Stimulated activated CD8-positive, alpha-beta memory T cell treated with anti-CD3 and anti-CD28 coated beads, Interleukin-4, amount 100 ng/mL, for 48 hours (primary cell): ENCODE data around the gene MAP4K4.

ENCODE experiments used
- DNase-seq: peaks from one replicate; pipeline ENCODE4 v3.0.0-alpha.2; 2020

The MAP4K4 gene

DNA sequence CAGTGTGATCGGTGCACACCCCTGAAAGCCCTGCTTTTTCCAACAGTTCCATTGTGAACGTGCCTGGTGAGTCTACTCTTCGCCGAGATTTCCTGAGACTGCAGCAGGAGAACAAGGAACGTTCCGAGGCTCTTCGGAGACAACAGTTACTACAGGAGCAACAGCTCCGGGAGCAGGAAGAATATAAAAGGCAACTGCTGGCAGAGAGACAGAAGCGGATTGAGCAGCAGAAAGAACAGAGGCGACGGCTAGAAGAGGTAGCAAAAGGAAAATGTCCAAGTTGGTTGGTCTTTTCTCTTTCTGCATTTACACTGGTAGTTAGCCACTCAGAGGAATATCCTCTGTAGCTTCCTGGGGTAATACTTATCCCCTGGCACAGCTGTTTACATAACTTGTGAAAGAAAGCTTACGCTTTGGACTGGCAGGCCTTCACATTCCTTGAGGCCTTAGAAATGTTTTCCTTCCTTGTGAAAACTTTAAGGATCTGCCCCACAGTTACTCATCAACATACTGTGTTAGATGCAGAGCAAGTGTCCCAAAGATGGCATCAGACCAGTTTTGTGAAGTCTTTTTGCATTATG is 146.6 kb downstream of the MAP4K4 start:
- DNase-seq: no peak

DNA sequence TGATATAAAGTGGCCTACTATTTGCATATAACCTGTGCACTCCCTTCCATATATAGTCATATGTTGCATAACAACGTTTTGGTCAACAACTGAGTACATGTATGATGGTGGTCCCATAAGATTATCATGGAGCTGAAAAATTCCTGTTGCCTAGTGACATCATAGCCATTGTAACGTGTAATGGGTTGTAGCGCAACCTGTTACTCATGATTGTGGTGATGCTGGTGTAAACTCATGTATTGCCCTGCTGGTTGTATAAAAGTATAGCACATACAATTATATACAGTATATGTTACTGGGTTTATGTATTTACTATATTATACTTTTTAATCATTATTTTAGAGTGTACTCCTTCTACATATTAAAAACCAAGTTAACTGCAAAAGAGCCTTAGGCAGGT is 149.5 kb downstream of the MAP4K4 start:
- DNase-seq: no peak

DNA sequence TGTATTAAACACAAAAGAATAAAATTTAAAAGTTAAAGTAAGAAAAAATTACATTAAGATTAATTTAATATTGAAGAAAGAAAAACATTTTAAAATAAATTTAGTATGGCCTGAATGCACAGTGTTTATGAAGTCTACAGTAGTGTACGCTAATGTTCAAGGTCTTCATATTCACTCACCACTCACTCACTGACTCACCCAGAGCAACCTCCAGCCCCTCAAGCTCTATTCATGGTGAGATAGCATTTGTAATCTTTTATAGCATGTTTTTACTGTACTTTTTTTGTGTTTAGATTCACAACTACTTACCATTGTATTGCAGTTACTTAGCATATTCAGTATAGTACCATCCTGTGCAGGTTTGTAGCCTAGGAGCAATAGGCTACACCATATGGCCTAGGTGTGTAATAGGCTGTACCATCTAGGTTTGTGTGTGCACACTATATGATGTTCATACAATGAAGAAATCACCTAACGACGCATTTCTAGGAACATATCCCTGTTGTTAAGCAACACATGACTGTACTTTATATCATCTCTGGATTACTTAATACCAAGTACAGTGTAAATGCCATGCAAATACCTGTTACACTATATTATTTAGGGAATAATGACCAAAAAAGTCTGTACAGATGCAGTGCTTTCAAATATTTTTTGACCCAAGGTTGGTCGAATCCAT is 150.3 kb downstream of the MAP4K4 start:
- DNase-seq: no peak

DNA sequence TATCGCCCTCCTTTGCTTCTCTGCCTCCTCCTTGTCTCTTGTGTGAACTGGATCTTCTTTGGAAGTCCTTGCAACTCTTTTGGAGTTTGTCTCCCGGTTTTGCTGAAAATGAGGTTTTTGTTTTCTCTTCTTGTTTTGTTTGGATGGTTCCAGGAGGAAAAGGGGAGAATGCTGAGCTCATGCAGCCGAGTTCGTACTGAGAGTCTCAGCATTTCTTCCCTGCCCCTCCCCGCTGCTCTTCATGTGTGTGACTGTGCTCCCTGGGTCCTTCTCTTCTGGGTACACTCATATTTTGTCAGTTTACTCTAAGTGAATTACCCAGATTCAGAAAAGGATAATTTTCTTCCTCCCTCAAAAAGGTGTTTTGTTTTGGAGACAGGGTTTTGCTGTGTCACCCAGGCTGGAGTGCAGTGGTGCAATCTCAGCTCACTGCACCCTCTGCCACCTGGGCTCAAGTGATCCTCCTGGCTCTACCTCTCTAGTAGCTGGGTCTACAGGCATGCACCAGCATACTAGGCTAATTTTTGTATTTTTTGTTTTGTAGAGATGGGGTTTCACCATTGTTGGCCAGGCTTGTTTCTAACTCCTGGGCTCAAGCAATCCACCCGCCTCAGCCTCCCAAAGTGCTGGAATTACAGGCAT is 151.4 kb downstream of the MAP4K4 start:
- DNase-seq: no peak

DNA sequence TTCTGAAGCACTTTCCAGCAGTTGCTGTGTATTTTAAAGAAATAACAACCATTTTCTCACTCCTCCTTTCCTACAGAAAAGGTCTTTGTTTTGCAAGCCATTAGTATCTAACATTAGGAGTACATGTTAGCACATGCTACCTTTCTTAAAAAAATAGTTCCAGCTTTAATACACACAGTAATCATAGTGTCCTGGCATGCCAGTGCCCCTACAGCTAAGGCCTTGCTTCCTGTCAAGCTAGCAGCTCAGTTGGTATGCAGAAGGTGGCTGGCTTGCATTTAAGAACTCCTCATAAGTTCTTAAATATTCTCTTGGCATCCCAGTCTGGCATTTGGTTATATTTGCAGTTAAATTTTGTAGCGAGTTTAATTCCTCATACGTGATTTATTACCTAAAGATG is 152.9 kb downstream of the MAP4K4 start:
- no peak for DNase-seq

DNA sequence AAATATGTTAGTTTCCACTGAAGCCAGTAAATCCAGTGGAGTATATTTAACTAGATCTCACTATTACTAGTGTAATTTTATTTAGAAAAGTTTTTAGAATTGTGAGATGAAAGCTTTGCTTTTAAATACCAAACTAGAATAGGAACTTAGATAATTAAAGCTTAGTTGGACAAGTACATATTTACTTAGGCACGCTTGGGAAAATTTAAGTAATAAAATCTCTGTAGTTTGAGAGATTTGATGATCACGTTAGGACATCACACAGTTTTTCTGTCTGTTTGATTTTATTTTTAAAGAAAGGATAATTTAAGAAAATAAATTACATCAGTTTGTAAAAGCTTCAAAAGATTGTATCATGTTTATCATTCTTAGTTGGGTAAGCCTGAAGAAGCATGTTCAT is 153.5 kb downstream of the MAP4K4 start:
- no peak for DNase-seq

DNA sequence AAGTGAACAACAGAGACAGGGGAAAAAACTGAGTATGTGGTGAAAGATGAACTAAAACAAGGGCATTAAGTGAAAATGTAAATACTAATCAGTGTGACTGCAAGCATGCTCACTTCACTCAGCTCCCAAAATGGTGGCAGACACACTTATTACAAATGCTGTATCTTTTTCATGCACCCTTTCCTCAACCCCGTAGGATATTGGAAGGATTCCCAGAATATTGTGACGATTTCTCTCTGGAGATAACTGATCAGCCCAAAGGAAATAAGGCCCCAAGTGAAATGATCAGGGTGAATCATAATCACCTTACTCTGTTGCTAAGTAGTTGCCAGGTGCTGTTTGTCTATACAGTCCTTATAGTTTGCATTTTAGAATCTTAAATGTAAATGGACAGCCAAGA is 155.3 kb downstream of the MAP4K4 start:
- DNase-seq: no peak

DNA sequence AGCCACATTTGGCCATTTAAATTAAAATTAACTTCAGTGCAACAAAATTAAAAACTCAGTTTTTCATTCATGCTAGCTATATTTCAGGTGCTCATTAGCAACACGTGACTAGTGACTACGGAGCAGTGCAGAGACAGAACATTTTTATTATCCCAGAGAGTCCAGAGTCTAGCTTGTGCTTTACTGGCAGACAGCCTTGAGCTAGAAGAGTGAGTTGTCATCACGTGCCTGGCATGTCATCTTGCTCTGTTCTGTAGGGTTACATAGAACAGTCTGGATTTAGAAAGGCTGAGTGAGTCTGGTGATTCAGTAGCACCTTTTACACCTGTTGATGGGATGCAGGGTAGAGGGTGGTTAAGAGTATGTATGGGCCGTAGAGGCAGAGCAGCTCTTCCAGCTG is 157.4 kb downstream of the MAP4K4 start:
- no peak for DNase-seq

DNA sequence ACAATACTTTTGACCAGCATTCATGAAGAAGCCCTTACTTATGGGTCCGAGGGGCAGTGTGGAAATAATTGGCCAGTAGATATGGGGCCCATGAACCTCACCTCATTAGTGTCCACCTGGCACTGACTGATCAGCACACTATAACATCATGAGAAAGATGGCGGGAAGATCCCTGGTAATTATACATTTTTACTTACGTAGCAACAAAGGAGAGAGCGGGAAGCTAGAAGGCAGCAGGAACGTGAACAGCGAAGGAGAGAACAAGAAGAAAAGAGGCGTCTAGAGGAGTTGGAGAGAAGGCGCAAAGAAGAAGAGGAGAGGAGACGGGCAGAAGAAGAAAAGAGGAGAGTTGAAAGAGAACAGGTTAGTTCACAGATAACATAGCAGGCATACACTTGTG is 158.3 kb downstream of the MAP4K4 start:
- no peak for DNase-seq

DNA sequence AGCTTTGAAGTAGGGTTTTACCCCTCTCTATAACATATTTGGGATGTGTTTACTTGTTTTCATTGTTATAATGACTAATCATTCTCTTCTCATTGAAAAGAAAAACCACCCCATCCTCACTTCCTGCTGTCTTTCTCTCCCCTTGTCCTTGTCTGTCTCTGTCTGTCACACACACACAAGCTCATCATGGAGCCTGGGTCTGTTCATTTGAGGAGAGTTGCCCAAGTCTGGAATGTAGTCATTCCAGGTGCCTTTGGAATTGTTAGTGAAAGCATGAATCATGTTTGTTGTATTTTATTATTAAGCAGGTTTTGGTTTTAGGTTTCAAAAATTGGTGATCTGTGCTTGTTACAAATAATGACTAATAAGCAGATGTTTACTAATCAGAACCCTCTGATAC is 160.7 kb downstream of the MAP4K4 start:
- DNase-seq: no peak

DNA sequence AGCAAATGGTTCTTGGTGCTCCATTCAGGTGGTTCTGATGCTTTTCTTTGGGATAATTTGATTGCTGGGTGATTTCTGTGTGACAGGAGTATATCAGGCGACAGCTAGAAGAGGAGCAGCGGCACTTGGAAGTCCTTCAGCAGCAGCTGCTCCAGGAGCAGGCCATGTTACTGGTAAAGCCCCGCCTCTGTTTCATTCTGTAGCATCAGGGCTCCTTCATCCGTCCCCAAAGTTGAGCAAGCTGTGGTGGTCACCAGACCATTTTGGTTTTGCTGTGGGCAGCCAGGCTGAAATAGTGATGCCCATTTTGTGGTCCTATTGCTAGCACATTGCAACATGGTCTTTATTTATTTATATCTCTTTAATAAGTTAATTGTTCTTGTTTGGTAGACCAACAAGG is 161.4 kb downstream of the MAP4K4 start:
- DNase-seq: no peak

DNA sequence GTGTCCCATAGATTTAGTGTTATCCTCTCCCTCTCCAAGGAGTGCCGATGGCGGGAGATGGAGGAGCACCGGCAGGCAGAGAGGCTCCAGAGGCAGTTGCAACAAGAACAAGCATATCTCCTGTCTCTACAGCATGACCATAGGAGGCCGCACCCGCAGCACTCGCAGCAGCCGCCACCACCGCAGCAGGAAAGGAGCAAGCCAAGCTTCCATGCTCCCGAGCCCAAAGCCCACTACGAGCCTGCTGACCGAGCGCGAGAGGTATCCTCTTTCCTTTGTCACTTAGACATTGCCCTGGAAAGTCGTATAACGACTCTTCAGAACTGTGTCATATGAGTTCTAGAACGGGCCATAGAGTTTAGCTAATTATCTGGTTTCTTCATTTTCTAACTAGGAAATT is 162.1 kb downstream of the MAP4K4 start:
- DNase-seq: no peak

DNA sequence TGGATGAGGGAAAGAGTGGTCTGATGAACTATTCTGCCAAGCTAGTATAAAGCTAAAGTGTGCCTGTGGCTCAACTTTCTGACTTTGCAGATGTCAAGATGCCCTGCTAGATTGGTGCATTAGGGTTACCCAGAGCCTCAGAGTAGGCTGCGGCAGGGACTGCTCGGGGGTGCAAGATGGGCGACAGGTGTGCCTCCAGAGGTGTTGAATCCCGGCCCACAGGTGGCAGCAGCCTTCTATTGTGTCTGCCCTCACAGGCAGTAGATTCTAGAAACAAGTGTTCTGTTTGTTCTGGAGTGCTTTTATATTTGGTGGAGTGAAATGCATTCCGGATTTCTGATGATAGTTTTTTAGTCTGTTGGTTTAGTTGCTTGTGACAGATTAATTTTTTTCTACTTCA is 162.7 kb downstream of the MAP4K4 start:
- DNase-seq: no peak

DNA sequence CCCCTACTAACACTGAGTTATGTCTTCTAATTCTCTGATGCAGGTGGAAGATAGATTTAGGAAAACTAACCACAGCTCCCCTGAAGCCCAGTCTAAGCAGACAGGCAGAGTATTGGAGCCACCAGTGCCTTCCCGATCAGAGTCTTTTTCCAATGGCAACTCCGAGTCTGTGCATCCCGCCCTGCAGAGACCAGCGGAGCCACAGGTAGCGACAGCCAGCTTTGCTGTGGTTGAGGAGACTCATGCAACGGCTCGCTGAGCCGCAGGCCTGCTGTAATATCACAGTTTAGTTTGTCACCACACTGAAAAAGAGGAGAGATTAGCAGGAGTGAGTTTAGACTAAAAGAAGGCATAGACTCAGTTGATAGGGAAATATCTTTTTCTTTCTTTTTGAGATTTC is 163.3 kb downstream of the MAP4K4 start:
- no peak for DNase-seq

DNA sequence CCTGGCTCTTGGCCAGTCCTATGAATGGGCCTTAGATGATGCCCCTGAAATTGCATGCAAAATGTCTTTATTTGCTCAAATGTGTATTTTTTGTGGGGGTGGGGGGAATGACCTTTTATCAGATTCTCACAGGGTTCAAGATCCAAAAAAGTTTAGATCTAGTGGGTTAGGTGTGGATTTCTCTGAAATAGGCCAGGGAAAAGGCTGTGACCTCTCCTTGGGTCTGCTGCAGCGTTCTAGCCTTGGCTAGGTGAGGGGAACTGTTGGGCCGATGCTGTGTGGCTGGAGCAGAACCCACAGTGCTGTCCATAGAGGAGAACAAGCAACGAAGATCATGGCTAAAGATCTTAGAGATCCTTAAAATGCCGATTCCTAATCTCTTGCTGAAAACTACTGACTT is 163.9 kb downstream of the MAP4K4 start:
- DNase-seq: no peak

DNA sequence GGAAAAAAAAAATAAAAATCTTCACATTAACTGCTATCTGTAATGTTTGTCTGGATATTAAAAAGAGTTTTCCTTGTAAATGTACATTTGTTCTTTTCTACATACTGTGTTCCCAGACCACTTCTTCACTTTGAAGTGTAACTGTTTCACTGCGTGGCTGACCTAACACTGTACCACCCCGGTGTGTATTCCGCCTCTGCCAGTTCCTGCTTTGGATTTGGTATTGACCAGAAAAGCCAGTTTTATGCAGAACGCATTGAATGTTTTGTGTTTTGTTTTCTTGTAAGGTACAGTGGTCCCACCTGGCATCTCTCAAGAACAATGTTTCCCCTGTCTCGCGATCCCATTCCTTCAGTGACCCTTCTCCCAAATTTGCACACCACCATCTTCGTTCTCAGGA is 166.0 kb downstream of the MAP4K4 start:
- no peak for DNase-seq

DNA sequence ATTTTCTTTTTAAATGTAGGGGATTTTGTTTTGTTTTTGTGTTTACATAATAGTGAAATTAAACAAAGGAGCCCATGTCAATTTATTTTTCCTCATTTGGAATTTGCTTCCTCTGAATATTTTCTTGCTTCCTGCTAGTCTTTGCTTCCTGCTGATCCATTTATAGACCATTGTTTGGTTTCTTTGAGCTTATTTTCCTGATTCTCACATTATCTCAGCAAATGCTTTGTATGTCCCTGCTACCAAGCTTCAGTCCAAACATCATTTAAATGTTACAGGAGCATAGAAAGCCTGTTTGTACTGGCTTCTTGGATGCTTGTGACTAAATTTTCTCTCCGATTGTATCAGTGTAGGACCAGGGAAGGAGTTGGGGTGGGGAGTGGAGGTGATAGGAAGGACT is 166.9 kb downstream of the MAP4K4 start:
- no peak for DNase-seq

DNA sequence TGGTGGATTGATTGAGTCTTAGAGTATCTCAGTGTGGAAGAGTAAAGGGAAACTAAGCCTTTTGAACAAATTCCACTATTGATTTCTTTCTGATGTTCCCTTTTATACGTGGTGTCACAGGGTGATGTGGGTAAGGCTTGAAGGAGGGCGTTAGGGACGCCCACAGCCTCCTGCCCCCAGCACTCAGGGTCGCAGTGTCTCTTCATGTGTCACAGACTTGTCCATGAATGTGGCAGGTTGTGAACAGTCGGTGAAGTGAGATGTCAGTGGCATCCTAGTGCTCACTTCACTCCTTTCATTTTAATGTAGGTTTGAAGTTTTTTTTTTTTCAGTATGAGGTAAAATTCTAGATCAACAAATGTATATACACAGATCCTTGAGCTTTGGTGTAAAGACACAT is 171.0 kb downstream of the MAP4K4 start:
- DNase-seq: no peak

DNA sequence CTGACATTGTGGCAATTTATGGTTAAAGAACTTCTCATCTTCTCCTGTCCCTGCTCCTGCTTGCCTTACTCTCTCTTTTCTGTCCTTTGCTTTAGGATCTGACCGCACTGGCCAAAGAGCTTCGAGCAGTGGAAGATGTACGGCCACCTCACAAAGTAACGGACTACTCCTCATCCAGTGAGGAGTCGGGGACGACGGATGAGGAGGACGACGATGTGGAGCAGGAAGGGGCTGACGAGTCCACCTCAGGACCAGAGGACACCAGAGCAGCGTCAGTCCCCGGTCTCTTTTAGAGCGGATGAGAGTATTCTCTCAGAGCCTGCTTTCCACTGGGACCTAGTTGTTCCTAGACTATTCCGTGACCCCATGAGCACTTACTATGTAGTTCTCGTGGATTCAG is 172.0 kb downstream of the MAP4K4 start:
- DNase-seq: no peak

DNA sequence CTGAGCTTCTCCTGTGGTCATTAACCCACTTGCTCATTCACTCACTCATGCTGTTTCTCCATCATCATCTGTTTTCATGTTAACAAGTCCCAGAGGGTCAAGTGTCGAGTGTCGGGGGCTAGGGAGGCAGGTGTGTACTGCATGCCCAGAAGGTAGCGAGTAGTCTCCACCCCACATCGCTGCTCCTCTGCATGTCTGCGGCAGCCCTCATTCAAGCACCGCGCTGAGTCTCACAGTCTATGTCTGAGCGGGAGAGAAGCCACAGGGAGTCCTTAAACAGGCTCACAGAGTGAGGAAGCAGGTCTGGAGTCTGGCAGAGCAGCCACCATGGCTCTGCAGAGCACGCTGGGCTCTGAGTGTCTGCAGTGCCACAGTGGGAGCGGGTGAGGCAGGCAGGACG is 172.9 kb downstream of the MAP4K4 start:
- no peak for DNase-seq

DNA sequence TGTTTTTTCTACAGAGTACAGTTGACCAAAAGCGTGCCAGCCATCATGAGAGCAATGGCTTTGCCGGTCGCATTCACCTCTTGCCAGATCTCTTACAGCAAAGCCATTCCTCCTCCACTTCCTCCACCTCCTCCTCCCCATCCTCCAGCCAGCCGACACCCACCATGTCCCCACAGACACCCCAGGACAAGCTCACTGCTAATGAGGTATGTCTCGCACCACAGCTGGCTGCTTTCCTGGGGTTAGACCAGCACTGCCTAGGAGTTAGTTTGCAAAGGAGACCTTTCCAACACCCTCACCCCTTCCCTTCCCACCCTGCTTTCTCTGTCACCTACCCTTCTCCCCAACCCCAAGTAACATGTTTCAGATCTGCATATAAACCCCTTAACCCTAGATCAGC is 174.0 kb downstream of the MAP4K4 start:
- DNase-seq: no peak

DNA sequence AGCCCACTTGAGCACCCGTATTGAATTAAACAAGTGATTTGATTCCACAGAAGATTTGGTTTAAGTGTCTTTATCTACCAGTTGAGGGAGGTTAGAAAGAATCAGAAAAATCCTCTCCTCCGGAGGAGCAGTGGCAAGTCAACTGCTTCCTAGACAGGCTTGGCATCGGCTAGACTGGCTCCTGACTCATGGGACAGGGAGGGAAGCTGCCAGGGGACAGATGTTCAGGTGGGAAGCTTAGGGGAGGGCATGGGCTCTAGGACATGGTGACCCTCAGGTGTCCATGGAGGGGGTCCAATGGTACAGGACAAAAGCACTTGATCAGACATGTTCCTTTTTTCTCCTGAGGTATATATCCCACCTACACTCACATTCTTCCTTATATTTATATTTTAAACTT is 175.0 kb downstream of the MAP4K4 start:
- DNase-seq: no peak

DNA sequence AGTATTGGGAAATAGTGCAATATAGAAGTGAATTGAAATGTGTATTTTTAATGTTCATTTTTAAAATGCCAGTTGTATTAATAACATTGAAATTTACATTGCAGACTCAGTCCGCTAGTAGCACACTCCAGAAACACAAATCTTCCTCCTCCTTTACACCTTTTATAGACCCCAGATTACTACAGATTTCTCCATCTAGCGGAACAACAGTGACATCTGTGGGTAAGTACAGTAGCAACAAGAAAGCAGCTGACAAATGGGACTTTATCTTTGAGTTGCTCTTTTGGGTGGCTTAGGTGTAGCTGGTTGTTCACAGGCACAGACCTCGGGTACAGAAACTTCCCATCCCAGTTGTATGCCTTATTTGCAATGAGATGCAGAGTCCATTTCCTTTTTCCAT is 176.0 kb downstream of the MAP4K4 start:
- DNase-seq: no peak

DNA sequence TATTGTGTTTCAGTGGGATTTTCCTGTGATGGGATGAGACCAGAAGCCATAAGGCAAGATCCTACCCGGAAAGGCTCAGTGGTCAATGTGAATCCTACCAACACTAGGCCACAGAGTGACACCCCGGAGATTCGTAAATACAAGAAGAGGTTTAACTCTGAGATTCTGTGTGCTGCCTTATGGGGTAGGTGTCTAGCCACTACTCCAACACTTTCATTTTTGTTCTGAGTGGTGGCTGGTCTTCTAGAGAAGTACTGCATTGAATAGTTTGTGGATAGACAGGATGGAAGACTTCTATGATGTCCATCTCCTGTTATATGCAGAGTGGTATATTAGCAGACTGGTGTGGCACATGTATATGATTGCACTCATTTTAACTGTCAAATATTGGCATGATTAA is 176.6 kb downstream of the MAP4K4 start:
- no peak for DNase-seq

DNA sequence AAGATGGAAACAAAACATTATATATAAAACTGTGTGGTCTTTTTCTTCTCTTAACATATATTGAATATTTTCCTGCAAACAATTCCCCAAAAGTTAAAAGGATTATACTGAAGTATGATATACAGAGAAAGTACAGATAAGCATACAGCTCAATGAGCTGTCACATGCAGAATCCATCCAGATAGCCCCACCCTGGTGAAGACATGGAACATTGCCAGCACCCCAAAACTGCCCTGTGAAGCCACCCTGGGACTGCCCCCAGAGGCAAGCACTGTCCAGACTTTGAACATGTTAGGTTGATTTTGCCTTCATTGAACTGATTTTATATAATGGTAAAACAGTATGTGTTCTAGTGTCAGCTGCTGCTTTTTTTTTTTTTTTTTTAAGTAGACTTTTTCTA is 182.0 kb downstream of the MAP4K4 start:
- DNase-seq: no peak
